Peyer's patch (tissue), 4 donors: Measurements from ENCODE around the gene LZTS2. TPM values are rescaled to one million over a fixed set of nuclear protein-coding genes. Genes with fewer than 3 reads are reported as not detected.

Source experiments
- DNase-seq, 3 donors: peaks; one replicate each; pipeline ENCODE4 v3.0.0-alpha.2; 2017 to 2019
- H3K27ac ChIP-seq, 4 donors: fragments of 200-600 bp; sonication (generic); one replicate each; pipeline ENCODE4 v1.5.1; 2016 to 2019
- H3K27me3 ChIP-seq, 2 donors: fragments of 200-600 bp; sonication (generic); one replicate each; pipeline ENCODE4 v1.5.1; 2019
- H3K36me3 ChIP-seq, 3 donors: fragments of 200-600 bp; sonication (generic); one replicate each; pipeline ENCODE4 v1.5.1; 2016 to 2019
- H3K4me1 ChIP-seq, 4 donors: fragments of 200-600 bp; sonication (generic); one replicate each; pipeline ENCODE4 v1.5.1; 2016 to 2019
- H3K4me3 ChIP-seq, 4 donors: fragments of 200-600 bp; sonication (generic); 1 replicate in 3 of 4; 2 replicates in 1 of 4; pipeline ENCODE4 v1.5.1; 2016 to 2019; ENCODE audit warnings: mild to moderate bottlenecking in 1 of 4
- H3K9me3 ChIP-seq, 4 donors: fragments of 200-600 bp; sonication (generic); one replicate each; pipeline ENCODE4 v1.5.1; 2016 to 2019; ENCODE audit warnings: mild to moderate bottlenecking in 1 of 4
- CTCF ChIP-seq, 6 experiments: fragments of 450-650 bp in 4 of 6; fragments of 200-600 bp in 2 of 6; sonication (generic) in 1 of 6; IDR thresholded peaks; one replicate each; pipeline ENCODE4 v1.5.1; 2017 to 2019; ENCODE audit warnings: antibody characterized with exemption in 6 of 6, mild to moderate bottlenecking in 3 of 6, moderate library complexity in 1 of 6
- POLR2A ChIP-seq, 2 donors: fragments of 450-650 bp; IDR thresholded peaks; one replicate each; pipeline ENCODE4 v1.5.1; 2017; ENCODE audit warnings: antibody characterized with exemption in 2 of 2, mild to moderate bottlenecking in 2 of 2, moderate library complexity in 2 of 2
- total RNA-seq, 4 donors: library from RNA; depleted of rRNA; stranded (reverse); fragments of >200 nt; gene quantifications; one replicate each; pipeline ENCODE4 v1.1.0, GENCODE V29; 2016

LZTS2 gene
- total RNA-seq, 4 donors from 2014 or later, result 28.0 to 57.4 (median 47.1) TPM

GRCh38 chr10:100966887-100967286, 32.7 kb upstream of the LZTS2 start:
- Histone ChIP-seq H3K36me3 (peaks cover 0 to 21% (median 0%) of the 10 kb centered on the region in 3 donors), H3K4me3 (no peak overlapping the region), H3K27me3 (no peaks in the 10 kb centered on the region), H3K4me1 (peaks cover 0 to 15% (median 7%) of the 10 kb centered on the region in 4 donors), H3K9me3 (no peaks in the 10 kb centered on the region), H3K27ac (no peak overlapping the region)
- no peak for TF ChIP-seq POLR2A (IDR thresholded peaks at IDR 0.05)
- DNase-seq, result peak in 1 of 3 donors; percentile 5

GRCh38 chr10:100967332-100967731, 32.3 kb upstream of the LZTS2 start:
- DNase-seq, result peak in 1 of 3 donors; percentile 1
- no peaks in the 10 kb centered on the region for H3K9me3 ChIP-seq
- H3K27ac ChIP-seq, result no peak overlapping the region
- H3K27me3 ChIP-seq, result no peaks in the 10 kb centered on the region
- peaks cover 0 to 19% (median 7%) of the 10 kb centered on the region in 4 donors for H3K4me1 ChIP-seq
- TF ChIP-seq CTCF (IDR thresholded peaks at IDR 0.05) (no peak), POLR2A (IDR thresholded peaks at IDR 0.05) (no peak)
- H3K4me3 ChIP-seq, result no peak overlapping the region
- H3K36me3 ChIP-seq, result peaks cover 0 to 17% (median 0%) of the 10 kb centered on the region in 3 donors

GRCh38 chr10:100968062-100968736, 31.4 kb upstream of the LZTS2 start:
- Histone ChIP-seq H3K36me3 (peaks cover 0 to 9% (median 0%) of the 10 kb centered on the region in 3 donors), H3K9me3 (no peaks in the 10 kb centered on the region), H3K27me3 (no peaks in the 10 kb centered on the region), H3K27ac (peak overlapping the region in 1 of 4 donors; percentile 91), H3K4me1 (peaks cover 0 to 22% (median 7%) of the 10 kb centered on the region in 4 donors), H3K4me3 (peak overlapping the region in 2 of 4 donors; percentile 77 to 78)
- TF ChIP-seq CTCF (IDR thresholded peaks at IDR 0.05) (no peak), POLR2A (IDR thresholded peaks at IDR 0.05) (no peak)
- peak in 1 of 3 donors; percentile 3 for DNase-seq

- Histone ChIP-seq H3K36me3 (peaks cover 0 to 13% (median 0%) of the 10 kb centered on the region in 3 donors), H3K27ac (peak overlapping the region in 2 of 4 donors; percentile 87 to 91), H3K4me1 (peaks cover 0 to 22% (median 7%) of the 10 kb centered on the region in 4 donors), H3K27me3 (no peaks in the 10 kb centered on the region), H3K4me3 (peak overlapping the region; percentile 41 to 78 (median 66)), H3K9me3 (no peaks in the 10 kb centered on the region)
- TF ChIP-seq POLR2A (IDR thresholded peaks at IDR 0.05) (no peak), CTCF (IDR thresholded peaks at IDR 0.05) (no peak)
- peak in 1 of 3 donors; percentile 0 for DNase-seq
Measured at GRCh38 chr10:100968863-100969186, 30.8 kb upstream of the LZTS2 start.

- Histone ChIP-seq H3K36me3 (peaks cover 0 to 15% (median 0%) of the 10 kb centered on the region in 3 donors), H3K27me3 (no peaks in the 10 kb centered on the region), H3K27ac (peak within 1 kb of the TSS; percentile 26 to 91 (median 86)), H3K9me3 (no peaks in the 10 kb centered on the region), H3K4me3 (peak within 1 kb of the TSS; percentile 41 to 78 (median 66)), H3K4me1 (peaks cover 0 to 22% (median 7%) of the 10 kb centered on the region in 4 donors)
- peak; percentile 42 to 79 (median 74) for DNase-seq
- peak in 5 of 6 experiments; percentile 51 to 77 (median 73) for TF ChIP-seq CTCF (IDR thresholded peaks at IDR 0.05)
- peak in 1 of 2 donors; percentile 13 for TF ChIP-seq POLR2A (IDR thresholded peaks at IDR 0.05)
Measured at GRCh38 chr10:100969187-100970075, 30.2 kb upstream of the LZTS2 start, which contains the start of gene SEMA4G. Gene SEMA4G, plus strand, starts transcription at chr10:100969504. Its CDS starts 3,409 bp downstream, at chr10:100972913.
